ENCODE data around the gene MUS81. TPM values are rescaled to one million over a fixed set of nuclear protein-coding genes. Genes with fewer than 3 reads are reported as not detected.

The MUS81 gene
- total RNA-seq, 2 experiments from 2014 or later: 102 to 130 TPM

GRCh38 chr11:65894034-65894591 lies 33.9 kb downstream of the MUS81 start:
- peaks cover 5% of the 10 kb centered on the region; the same call in 1 of the 2 replicates for H4K20me1 ChIP-seq (ENCODE audit: insufficient read depth, low read length)
- no TSS peak for BruUV-seq (replicated peaks)
- DNase-seq (ENCODE audit: low spot score): peak; percentile 64

GRCh38 chr11:65895482-65895981 lies 35.3 kb downstream of the MUS81 start:
- no peaks in the 10 kb centered on the region for H3K9me3 ChIP-seq (ENCODE audit: low read length)
- no peak overlapping the region for H3K4me3 ChIP-seq (ENCODE audit: low read depth, low read length, poor library complexity, severe bottlenecking)

More at GRCh38 chr11:65894034-65894591, 33.9 kb downstream of the MUS81 start:
- no peaks in the 10 kb centered on the region for H3K9me3 ChIP-seq (ENCODE audit: low read length)
- intact Hi-C loops (cut with micrococcal nuclease; ENCODE audit: unreplicated experiment): loop anchor here (5.0 kb wide), 2 partner anchors 108 to 158 kb away; partner anchors contain the start of genes BANF1, EIF1AD and SF3B2
- ChIA-PET CTCF (ENCODE audit: unreplicated experiment) (interaction anchor here (0.6 to 1.2 kb wide), 2 partner anchors 9 to 34 kb away, joined by 3 read pairs; no protein-coding TSS in a partner anchor), POLR2A (interaction anchor here (0.7 to 1.1 kb wide), 3 partner anchors 10 to 182 kb away, joined by 3 to 9 read pairs (median 3); partner anchors contain the start of genes KAT5 and MUS81)
- peak overlapping the region; percentile 80 for H3K27ac ChIP-seq (ENCODE audit: low read depth, low read length, poor library complexity, severe bottlenecking)
- peak overlapping the region; percentile 93 for H3K4me3 ChIP-seq (ENCODE audit: low read depth, low read length, poor library complexity, severe bottlenecking)
- H2AFZ ChIP-seq (ENCODE audit: low read length): peak overlapping the region; percentile 30; the same call in 1 of the 2 replicates
- peaks cover 40% of the 10 kb centered on the region for H3K4me1 ChIP-seq (ENCODE audit: insufficient read depth, low read length, poor library complexity, severe bottlenecking)
- no peaks in the 10 kb centered on the region for H3K9me2 ChIP-seq (ENCODE audit: insufficient read depth, low read length)
- H3K36me3 ChIP-seq (ENCODE audit: insufficient read depth, low read length): peaks cover 5% of the 10 kb centered on the region; the same call in 1 of the 2 replicates
- peak; percentile 39; the same call in 1 of the 2 replicates for TF ChIP-seq CTCF (conservative IDR thresholded peaks at IDR 0.05; ENCODE audit: low read length)
- no peak for TF ChIP-seq EZH2phosphoT487 (IDR thresholded peaks at IDR 0.05; ENCODE audit: borderline replicate concordance, low read depth, low read length)
- H3K79me2 ChIP-seq (ENCODE audit: insufficient read depth, low read depth, low read length): peaks cover 25% of the 10 kb centered on the region
- H3K4me2 ChIP-seq (ENCODE audit: low read length): peak overlapping the region; percentile 97

More at GRCh38 chr11:65895482-65895981, 35.3 kb downstream of the MUS81 start:
- CTCF ChIA-PET (ENCODE audit: unreplicated experiment): no interaction called here
- Histone ChIP-seq H3K9me2 (ENCODE audit: insufficient read depth, low read length) (no peaks in the 10 kb centered on the region), H3K36me3 (ENCODE audit: insufficient read depth, low read length) (peaks cover 5% of the 10 kb centered on the region; the same call in 1 of the 2 replicates), H3K4me2 (ENCODE audit: low read length) (no peak overlapping the region), H2AFZ (ENCODE audit: low read length) (no peak overlapping the region), H3K27ac (ENCODE audit: low read depth, low read length, poor library complexity, severe bottlenecking) (no peak overlapping the region), H4K20me1 (ENCODE audit: insufficient read depth, low read length) (peaks cover 5% of the 10 kb centered on the region; the same call in 1 of the 2 replicates), H3K4me1 (ENCODE audit: insufficient read depth, low read length, poor library complexity, severe bottlenecking) (peaks cover 41% of the 10 kb centered on the region), H3K79me2 (ENCODE audit: insufficient read depth, low read depth, low read length) (peaks cover 25% of the 10 kb centered on the region)
- no peak for DNase-seq (ENCODE audit: low spot score)
- no TSS peak for BruUV-seq (replicated peaks)
- POLR2A ChIA-PET: interaction anchor here (0.5 kb wide), 1 partner anchor 59 kb away, joined by 5 read pairs; no protein-coding TSS in a partner anchor
- TF ChIP-seq EZH2phosphoT487 (IDR thresholded peaks at IDR 0.05; ENCODE audit: borderline replicate concordance, low read depth, low read length) (no peak), CTCF (conservative IDR thresholded peaks at IDR 0.05; ENCODE audit: low read length) (no peak)
- intact Hi-C loops (cut with micrococcal nuclease; ENCODE audit: unreplicated experiment): no loop called here
